WI38 (cell line): ENCODE measurements around the gene CCNY.

Source experiments
- H3K4me3 ChIP-seq: 2 replicates; pipeline ENCODE4 v1.5.1; 2011; ENCODE audit warnings: low read depth, mild to moderate bottlenecking, control low read depth, low read length
- TF ChIP-seq, protein P1 (sequence below): IDR thresholded peaks from 2 replicates; pipeline ENCODE4 v1.5.1; 2012; ENCODE audit warnings: low read depth, mild to moderate bottlenecking, control low read depth, low read length

The CCNY gene

DNA sequence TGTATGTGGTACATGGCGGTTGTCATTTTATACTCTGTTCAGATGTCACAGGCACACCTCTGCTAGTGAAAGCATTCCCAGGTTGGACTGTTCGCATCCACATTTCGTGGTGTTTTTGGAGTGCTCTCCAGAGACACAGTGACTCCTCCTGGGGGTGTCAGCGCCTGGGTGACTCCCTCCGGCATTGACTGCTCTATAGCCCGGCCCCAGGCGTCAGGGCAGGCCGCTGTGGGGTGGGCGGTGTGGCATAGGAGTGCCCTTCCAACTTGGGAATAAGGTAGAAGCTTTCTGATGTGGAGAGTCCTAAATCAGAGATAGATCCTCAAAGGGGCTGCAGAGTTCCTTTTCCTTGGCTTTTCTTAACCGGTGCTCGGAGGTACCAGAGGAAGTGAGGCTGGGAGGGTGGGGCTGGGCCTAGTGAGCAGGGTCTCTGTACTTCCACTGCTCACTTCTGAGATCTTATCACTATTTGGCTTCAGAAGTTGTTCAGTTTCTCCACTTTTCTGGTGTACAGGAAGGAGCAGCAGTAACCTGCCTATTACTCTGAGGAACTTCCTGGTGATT, 32.3 kb downstream of the CCNY start:
- TF ChIP-seq, protein P1, sequence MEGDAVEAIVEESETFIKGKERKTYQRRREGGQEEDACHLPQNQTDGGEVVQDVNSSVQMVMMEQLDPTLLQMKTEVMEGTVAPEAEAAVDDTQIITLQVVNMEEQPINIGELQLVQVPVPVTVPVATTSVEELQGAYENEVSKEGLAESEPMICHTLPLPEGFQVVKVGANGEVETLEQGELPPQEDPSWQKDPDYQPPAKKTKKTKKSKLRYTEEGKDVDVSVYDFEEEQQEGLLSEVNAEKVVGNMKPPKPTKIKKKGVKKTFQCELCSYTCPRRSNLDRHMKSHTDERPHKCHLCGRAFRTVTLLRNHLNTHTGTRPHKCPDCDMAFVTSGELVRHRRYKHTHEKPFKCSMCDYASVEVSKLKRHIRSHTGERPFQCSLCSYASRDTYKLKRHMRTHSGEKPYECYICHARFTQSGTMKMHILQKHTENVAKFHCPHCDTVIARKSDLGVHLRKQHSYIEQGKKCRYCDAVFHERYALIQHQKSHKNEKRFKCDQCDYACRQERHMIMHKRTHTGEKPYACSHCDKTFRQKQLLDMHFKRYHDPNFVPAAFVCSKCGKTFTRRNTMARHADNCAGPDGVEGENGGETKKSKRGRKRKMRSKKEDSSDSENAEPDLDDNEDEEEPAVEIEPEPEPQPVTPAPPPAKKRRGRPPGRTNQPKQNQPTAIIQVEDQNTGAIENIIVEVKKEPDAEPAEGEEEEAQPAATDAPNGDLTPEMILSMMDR: no peak

DNA sequence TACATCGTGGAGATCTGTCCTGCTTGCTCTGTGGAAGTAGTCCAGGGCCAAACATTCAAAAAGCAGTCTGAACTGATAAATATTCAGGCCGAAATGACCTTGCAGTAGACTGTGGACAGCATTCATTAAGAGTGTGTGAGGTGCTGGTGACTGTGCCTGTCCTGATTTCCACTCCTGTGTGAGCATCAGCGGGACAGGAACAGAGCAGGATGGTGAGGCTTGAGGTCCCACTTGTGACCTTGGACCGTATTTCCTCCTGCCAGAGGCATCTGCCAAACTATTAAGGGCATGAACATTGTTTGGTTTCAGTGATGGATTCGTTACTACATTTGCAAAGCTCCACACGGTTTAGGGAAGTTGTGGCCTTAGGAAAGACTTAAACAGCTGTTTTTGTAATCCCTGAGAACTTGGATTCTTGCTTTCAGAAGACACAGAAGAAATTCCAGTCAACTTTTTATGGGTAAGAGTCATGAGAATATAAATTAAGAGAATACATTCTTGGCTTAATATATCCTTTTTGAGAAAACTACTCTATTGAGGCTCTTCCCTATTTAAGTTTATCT, 32.8 kb downstream of the CCNY start:
- TF ChIP-seq, protein P1: no peak
- H3K4me3 ChIP-seq: no peak overlapping the region

More for the DNA sequence above, 32.3 kb downstream of the CCNY start:
- H3K4me3 ChIP-seq: no peak overlapping the region

DNA sequence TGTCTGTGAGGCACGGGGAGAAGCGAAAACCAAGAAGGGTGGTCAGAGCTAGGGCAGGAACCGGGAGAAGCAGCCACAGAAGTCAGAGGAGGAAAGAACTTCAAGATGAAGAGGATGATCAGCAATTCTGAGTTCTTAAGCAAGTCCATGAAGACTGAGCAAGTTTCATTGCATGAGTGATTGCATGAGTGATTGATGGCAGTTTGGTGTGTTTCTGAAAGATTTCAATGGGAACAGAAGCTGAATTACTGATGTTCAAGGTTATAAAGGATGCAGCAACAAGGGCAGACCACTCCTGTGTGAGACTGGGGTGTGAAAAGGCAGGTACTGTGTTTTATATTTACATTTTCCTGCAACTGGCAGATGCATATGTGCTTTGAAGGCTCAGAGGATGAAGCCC, 35.4 kb downstream of the CCNY start:
- H3K4me3 ChIP-seq: no peak overlapping the region
- TF ChIP-seq, protein P1: no peak

DNA sequence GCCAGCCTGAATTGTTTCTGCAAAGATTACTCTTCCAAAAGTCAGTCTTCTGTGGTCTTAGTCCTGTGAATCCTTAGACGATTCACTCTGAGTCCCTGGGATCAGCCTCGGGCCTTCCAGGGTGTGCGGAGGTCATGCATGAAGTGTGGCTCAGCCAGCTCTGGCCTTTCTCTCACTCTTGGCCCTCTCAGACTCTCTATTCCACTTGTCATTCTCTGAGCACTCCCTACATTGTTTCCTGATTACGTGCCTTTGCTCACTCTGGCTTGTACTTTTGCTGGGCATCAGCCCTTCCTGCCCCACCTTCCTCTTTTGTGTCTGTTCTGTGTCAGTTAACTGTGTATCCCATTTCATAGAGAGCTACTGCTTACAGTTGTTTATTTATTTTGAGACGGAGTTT, 36.0 kb downstream of the CCNY start:
- TF ChIP-seq, protein P1: no peak

DNA sequence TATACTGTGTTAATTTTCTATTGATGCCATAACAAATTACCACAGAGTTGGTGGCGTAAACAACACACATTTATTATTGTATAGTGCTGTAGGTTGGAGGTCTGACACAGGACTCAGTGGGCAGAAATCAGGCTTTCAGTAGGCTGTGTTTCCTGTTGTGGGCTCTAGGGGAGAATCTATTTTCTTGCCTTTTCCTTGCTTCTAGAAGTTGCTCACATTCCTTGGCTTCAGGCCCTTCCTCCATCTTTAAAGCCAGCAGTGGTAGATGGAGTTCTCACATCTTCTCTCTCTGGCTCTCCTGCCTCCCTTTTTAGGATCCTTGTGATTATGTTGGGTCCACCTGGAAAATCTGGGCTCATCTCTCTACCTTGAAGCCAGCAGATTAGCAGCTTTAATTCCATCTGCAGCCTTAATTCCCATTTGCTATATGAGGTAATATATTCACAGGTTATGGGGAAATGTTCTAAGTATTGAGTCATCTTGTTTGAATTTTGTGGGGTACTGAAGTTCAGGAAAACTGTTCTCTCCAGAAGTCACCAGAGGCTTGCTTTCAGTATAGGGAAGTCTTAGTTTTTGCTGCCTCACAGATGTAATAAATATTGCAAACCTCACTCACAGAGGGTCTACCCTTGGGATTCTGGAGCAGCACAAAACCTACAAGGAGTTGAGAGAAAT, 38.9 kb downstream of the CCNY start:
- TF ChIP-seq, protein P1: no peak
- no peak overlapping the region for H3K4me3 ChIP-seq

More for the DNA sequence above, 36.0 kb downstream of the CCNY start:
- no peak overlapping the region for H3K4me3 ChIP-seq

DNA sequence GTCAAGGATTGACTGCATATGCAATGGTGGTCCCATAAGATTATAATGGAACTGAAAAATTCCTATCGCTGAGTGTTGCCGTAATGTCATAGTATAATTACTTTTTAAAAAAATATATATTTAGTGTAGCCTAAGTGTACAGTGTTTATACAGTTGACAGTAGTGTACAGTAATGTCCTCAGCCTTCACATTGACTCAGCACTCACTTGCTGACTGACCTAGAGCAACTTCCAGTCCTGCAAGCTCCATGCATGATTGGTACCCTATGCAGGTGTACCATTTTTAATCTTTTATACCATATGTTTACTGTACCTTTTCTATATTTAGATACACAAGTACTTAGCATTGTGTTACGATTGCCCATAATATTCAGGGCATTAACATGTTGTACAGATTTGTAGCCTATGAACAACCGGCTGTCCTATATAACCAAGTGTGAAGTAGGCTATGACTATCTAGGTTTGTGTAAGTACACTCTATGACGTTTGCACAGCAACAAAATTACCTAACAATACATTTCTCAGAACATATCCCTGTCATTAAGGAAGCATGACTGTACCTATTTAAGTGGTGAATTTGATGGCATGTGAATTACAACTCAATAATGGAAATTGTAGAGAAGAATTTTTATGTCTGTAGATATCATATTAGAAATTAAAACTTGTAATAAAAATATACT, 40.9 kb downstream of the CCNY start:
- no peak overlapping the region for H3K4me3 ChIP-seq
- TF ChIP-seq, protein P1: no peak
